Measurements from ENCODE around the gene CBX4.

The CBX4 gene

GRCh38 chr17:79806446-79806760, 32.8 kb downstream of the CBX4 start:
- TF ChIP-seq, protein P1, sequence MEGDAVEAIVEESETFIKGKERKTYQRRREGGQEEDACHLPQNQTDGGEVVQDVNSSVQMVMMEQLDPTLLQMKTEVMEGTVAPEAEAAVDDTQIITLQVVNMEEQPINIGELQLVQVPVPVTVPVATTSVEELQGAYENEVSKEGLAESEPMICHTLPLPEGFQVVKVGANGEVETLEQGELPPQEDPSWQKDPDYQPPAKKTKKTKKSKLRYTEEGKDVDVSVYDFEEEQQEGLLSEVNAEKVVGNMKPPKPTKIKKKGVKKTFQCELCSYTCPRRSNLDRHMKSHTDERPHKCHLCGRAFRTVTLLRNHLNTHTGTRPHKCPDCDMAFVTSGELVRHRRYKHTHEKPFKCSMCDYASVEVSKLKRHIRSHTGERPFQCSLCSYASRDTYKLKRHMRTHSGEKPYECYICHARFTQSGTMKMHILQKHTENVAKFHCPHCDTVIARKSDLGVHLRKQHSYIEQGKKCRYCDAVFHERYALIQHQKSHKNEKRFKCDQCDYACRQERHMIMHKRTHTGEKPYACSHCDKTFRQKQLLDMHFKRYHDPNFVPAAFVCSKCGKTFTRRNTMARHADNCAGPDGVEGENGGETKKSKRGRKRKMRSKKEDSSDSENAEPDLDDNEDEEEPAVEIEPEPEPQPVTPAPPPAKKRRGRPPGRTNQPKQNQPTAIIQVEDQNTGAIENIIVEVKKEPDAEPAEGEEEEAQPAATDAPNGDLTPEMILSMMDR (IDR thresholded peaks at IDR 0.05; ENCODE audit: low read depth, low read length, missing control alignments), result no peak

GRCh38 chr17:79804856-79805696, 34.2 kb downstream of the CBX4 start:
- TF ChIP-seq, protein P1 (IDR thresholded peaks at IDR 0.05; ENCODE audit: low read depth, low read length, missing control alignments), result no peak
- no peak overlapping the region for H3K4me3 ChIP-seq (replicated peaks; ENCODE audit: low read depth, low read length)
- DNase-seq (ENCODE audit: extremely low read depth, low read depth), result no peak

More at GRCh38 chr17:79806446-79806760, 32.8 kb downstream of the CBX4 start:
- no peak for DNase-seq (ENCODE audit: extremely low read depth, low read depth)
- no peak overlapping the region for H3K4me3 ChIP-seq (replicated peaks; ENCODE audit: low read depth, low read length)

DNA sequence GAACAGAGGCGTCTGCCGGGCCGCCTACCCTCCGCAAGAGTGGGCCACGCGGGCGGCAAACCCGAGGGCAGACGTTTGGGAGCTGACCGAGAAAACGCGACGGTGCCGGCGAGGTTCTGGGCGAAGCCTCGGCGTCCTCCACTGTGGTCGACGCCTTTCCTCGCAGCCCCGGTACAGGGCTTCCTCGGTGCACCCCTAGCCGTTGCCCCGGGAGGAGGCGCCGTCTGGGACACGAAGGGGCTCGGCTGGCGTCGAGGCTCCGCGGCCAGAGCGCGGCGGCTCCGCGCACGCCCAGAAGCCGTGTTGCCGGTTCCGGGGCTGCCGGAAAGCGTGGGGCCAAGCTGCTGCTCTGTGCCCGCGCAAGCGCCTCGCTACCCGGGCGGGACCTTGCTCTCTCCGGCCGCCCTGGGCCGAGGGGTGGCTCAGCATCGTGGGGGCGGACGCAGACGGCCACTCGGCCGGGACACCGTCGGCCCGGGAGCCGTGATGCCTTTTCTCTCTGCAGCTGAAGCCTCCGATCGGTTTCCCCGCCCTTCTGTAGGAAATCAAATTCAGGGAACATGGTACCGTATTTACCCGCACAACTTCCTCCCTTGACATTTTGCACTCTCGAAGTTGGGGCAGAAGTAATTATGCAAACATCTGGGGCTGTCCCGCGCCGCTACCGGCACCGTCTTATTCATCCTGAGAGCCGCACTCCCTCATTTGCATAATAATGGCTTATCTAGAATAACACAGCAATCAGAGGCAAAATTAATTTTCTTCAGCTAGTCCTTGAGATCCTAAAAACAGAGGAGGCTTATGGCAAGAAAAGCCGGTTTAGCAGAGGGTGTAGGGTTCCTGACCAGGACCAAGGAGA, 35.0 kb downstream of the CBX4 start:
- no peak overlapping the region for H3K4me3 ChIP-seq (replicated peaks; ENCODE audit: low read depth, low read length)
- TF ChIP-seq, protein P1 (IDR thresholded peaks at IDR 0.05; ENCODE audit: low read depth, low read length, missing control alignments), result no peak

DNA sequence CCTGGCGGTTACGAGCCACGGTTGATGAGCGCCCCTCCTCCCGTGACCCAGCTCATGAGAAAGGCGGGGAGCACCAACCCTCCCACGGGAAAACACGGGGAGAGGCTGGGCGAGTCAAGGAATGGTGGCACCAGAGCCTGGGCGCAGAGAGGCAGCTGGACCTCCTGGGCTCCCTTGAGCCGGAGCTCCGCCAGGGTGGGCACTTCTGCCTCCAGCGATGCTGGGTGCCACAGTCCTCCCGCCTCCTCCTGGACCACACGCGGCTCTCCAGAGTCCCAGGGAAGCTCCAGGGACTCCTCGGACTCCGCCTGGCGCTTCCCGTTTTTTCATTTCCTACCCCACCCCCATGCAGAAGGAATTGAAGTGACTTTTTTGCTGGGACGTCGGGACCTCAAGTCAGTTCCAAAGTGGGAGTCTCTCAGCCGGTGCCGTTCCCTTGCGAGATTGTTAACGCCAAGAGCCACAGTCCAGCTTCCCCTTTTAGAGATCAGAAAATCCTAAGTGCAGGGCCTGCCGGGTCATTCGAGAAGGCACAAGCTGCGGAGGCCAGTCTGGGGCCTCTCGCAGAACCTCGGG, 35.7 kb downstream of the CBX4 start:
- no peak overlapping the region for H3K4me3 ChIP-seq (replicated peaks; ENCODE audit: low read depth, low read length)
- TF ChIP-seq, protein P1 (IDR thresholded peaks at IDR 0.05; ENCODE audit: low read depth, low read length, missing control alignments), result no peak
- DNase-seq (ENCODE audit: extremely low read depth, low read depth), result no peak

More for the DNA sequence above, 35.0 kb downstream of the CBX4 start:
- DNase-seq (ENCODE audit: extremely low read depth, low read depth), result no peak

DNA sequence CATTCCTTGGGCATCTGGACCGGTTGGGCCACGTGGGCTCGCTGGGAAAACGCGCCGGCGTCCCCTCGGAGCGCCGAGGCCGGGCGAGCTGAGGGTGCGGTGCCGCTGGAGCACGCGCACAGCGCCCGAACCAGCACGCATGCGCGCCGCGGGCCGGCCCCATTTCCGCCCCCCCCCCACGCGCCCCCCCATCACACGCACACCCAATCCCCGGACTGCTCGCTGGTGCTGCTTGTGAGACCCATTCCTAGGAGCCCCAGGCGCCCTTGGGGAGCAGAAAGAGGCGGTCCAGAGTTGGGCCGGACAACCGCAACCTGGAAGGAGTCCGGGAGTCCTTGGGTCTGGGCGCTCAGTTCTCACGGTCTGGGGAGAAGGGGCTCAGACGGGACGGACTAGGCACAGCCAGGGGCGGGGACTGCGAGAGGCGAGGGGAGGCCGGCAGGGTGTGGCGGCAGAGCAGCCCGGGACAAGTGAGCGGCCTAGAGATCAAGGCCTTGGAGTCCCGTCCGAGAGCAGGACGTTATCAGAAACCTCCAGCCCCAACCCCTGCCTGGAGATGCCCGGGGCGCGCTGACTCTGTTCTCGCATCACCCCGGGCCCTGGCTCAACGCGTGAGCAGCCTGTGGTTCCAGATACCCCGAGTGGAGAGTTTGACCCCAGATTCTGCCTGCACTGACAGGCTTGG, 36.4 kb downstream of the CBX4 start:
- TF ChIP-seq, protein P1 (IDR thresholded peaks at IDR 0.05; ENCODE audit: low read depth, low read length, missing control alignments), result no peak
- no peak overlapping the region for H3K4me3 ChIP-seq (replicated peaks; ENCODE audit: low read depth, low read length)
- DNase-seq (ENCODE audit: extremely low read depth, low read depth), result no peak

DNA sequence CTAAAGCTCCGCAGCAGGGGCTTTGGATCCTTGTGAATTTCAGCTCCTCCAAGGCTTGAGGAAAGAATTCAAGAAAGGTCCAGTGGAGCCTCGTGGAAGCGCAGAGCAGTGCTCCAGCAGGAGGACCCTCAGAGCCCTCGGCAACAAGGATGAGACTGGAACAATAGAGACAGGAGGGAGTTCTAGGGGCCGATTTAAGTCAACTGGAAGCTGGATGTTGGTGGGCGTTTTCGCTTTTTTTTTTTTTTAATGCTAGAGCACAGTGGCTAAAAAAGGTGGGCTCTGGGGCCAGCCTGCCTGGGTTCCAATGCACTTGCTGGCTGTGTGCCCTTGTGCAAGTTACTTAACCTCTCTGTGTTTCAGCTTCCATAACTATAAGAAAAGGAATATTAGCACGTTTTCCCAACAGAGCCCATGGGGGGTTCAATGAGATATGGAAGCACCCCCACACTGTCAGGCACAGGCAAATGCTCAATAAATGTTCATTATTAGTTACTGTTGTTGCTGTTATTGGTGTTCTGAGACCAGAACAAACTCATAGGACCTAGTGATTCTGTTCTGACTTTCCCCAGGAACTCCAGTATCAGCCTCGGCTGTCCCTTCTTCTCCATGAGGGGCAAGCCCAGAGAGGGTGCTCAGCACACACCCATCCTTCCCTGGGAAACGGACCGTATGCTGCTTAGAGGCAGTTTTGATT, 37.1 kb downstream of the CBX4 start:
- DNase-seq (ENCODE audit: extremely low read depth, low read depth), result no peak
- TF ChIP-seq, protein P1 (IDR thresholded peaks at IDR 0.05; ENCODE audit: low read depth, low read length, missing control alignments), result no peak
- H3K4me3 ChIP-seq (replicated peaks; ENCODE audit: low read depth, low read length), result no peak overlapping the region

Measured in HFF-Myc (cell line).